SKM-1 (cell line): Measurements from ENCODE around the gene ARL5C.

ENCODE experiments used
- DNase-seq: peaks from one replicate; lab custom pipeline; 2025; ENCODE audit not compliant: unreplicated experiment; lab: John Stamatoyannopoulos, UW

The ARL5C gene

GRCh38 chr17:39165841-39166349, at the start of gene ARL5C:
ARL5C (minus strand) TSS chr17:39166161; CDS start chr17:39165760, 401 bp downstream.
- DNase-seq = no peak

DNA sequence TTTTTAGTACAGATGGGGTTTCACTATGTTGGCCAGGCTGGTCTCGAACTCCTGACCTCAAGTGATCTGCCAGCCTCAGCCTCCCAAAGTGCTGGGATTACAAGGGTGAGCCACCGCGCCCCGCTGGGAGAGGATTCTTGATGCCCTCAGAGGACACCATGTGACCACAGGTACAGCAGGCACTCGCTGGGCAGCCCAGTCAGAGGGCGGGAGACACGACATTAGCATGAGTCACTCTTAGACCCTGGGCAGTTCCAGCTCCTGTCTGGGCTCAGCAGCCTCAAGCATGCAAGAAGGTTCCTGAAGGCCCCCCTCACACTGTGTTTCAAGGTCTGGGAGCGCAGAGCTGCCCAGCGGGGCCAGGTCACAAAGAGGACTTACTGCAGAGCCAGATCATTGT, 47.9 kb upstream of the ARL5C start:
- no peak for DNase-seq

GRCh38 chr17:39212841-39213480, 47.0 kb upstream of the ARL5C start:
- DNase-seq = no peak

- DNase-seq = no peak
These were observed 46.3 kb upstream of the ARL5C start for GRCh38 chr17:39212195-39212810.

- DNase-seq = no peak
These were observed 44.1 kb upstream of the ARL5C start for GRCh38 chr17:39210093-39210434.

DNA sequence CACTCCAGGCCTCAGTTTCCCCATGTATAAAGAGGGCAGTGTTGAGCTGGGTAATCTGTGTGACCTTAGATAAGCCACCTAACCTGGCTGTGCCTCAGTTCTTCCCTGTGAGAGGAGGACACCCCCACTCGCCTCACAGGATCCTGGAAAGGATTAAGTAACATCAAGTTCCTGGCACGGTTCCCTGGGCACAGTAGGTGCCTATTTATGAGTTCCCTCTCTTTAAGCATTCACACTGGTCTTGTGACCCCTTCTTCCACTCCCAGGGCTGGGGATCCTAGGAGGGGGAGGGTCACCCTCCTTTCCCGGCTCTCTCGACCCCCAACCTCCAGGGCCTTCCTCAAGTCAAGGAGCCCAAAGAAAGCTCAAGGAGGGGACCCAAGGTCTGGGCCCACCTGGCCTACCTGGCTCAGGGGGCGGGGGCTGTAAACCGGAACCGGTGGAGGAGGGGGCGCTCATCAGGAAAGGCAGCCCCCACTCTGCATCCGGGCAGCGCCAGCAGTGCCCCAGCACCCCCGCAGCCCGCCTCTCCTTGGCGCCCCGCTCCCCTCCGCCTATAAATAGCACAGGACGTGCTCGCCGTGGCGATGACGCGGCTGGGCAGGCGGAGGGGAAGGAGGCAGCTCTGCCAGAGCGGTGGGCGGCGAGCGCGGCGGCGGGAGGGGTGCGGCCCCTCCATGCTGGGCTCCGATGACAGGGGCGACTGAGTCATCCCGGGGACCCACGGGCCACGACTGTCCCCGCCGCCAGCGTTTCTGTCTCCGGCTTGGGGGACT, 43.5 kb upstream of the ARL5C start:
- no peak for DNase-seq

DNA sequence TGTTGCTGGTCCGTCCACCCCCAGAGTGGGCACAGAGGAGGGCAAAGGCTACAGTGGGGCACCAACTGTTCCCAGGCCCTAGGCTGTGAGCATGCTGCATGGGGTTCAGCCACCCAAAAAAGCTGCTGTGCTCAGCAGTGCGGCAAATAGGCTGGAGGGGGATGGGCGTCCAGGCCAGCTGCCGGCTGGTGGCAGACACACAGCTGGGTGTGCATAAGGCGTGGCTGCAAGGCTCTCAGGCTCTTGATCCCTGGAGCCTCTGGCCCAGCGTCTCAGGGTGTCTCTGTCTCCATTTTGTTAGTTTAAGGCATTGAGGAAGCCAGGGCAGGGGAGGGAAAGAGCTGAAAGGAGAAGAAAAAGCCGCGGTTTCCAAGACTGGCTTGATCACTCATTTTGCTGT, 42.9 kb upstream of the ARL5C start:
- no peak for DNase-seq

GRCh38 chr17:39208136-39208535, 42.2 kb upstream of the ARL5C start:
- no peak for DNase-seq

GRCh38 chr17:39205112-39205526, 39.2 kb upstream of the ARL5C start:
- DNase-seq = no peak

GRCh38 chr17:39204245-39204644, 38.3 kb upstream of the ARL5C start:
- DNase-seq = no peak

- DNase-seq = no peak
These were observed 35.1 kb upstream of the ARL5C start for GRCh38 chr17:39200957-39201510.

GRCh38 chr17:39200070-39200879, 34.3 kb upstream of the ARL5C start, which contains the start of gene RPL19:
RPL19 (plus strand) TSS chr17:39200283; CDS start chr17:39200345, 62 bp downstream.
- DNase-seq = peak; percentile 83

DNA sequence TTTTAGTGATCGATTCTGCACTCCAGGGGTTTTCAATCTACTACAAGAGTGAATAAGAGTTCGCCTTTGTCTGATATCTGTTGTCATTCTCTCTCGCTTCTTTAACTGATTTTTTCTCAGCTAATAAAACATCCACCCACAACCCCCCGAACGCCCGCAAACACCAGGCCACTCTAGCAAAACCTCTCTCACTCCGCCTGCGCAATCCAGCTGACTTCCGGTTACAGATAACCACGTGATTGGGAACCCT, 33.8 kb upstream of the ARL5C start:
- peak; percentile 89 for DNase-seq

GRCh38 chr17:39198186-39198566, 32.2 kb upstream of the ARL5C start:
- no peak for DNase-seq

GRCh38 chr17:39197380-39198185, 31.6 kb upstream of the ARL5C start, which contains the start of gene CACNB1:
CACNB1 (minus strand) TSS chr17:39197669; CDS start chr17:39197495, 174 bp downstream.
- DNase-seq = no peak

- DNase-seq = no peak
These were observed 30.9 kb upstream of the ARL5C start for GRCh38 chr17:39196808-39197291.

DNA sequence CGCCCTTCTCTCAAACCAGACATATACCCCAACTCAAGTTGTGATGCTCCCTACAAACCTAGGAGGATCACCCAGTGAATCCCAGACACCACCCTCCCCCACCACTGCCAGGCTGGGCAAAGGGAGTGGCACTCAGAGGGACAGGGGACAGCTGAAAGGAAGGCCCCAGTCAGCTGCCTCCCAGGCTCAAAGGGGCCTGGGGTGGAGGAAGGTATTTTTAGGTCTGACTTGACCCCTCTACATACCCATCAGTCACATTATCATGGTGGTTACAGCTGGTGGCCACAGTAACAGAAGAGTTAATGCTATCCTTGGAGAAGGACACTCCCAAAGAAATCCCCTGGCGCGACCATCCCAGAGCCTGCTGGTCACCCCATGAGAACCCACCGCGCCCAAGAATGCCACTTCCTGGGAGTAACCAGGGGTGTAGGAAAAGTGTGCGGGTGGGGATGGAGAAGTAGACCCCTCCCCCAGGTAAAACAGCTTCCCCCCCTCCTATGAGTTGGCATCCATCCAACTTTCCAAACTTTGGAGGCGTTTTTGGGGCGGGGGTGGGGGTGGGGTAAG, 30.4 kb upstream of the ARL5C start:
- DNase-seq = no peak

GRCh38 chr17:39195568-39196160, 29.7 kb upstream of the ARL5C start:
- DNase-seq = no peak

DNA sequence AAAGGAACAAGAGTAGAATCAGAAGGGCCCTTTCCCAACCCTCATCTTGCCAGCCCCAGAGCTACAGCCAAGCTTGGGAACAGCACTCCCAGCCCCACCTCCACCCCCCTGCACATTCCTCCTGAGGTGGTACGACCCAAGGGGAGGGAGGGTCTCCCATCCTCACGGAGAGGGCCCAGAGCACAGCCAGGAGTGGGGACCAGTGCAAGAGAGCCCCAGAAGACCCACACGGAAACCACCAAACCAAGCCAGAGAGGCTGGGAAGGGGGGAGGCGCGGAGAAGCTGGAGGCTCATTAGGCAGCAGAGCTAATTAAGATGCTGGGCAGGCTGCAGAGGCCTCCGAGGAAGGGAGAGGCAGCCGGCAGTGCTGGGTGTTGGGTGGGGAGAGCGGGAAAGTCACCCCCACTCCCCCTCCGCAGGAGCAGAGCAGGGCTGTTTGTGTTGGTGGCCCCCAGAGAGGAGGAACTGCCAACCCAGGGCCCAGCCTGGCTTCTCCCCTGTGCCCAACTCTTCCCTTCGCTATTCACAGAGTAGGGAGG, 29.1 kb upstream of the ARL5C start:
- DNase-seq = no peak
